D721Med (cell line): Measurements from ENCODE around the gene PPM1J.

Source experiments
- DNase-seq: peaks from one replicate; pipeline ENCODE4 v3.0.0; 2011; ENCODE audit warnings: low spot score; ENCODE audit not compliant: insufficient read length
- FAIRE-seq: peaks from 2 replicates; lab custom pipeline; 2011; peaks lifted over from hg19 to GRCh38; lab: Jason Lieb, UNC
- CTCF ChIP-seq: IDR thresholded peaks from 2 replicates; pipeline ENCODE4 v1.5.1; 2012; ENCODE audit warnings: mild to moderate bottlenecking, control low read depth; ENCODE audit not compliant: insufficient read depth; ENCODE audit errors: missing control alignments

PPM1J gene

GRCh38 chr1:112673592-112674439 is 41.3 kb downstream of the PPM1J start:
- TF ChIP-seq CTCF, result peak; percentile 18
- FAIRE-seq (no peak), DNase-seq (no peak)

GRCh38 chr1:112672842-112673241 is 42.3 kb downstream of the PPM1J start:
- FAIRE-seq (no peak), DNase-seq (no peak)
- TF ChIP-seq CTCF, result no peak

- FAIRE-seq (no peak), DNase-seq (no peak)
- no peak for TF ChIP-seq CTCF
Observed at GRCh38 chr1:112672009-112672408, 43.1 kb downstream of the PPM1J start.

- TF ChIP-seq CTCF, result no peak
- DNase-seq, result no peak
- FAIRE-seq, result no peak
Observed at GRCh38 chr1:112666946-112667345, 48.2 kb downstream of the PPM1J start.

GRCh38 chr1:112665857-112666256 is 49.3 kb downstream of the PPM1J start:
- no peak for TF ChIP-seq CTCF
- FAIRE-seq, result no peak
- no peak for DNase-seq
